ENCODE results near the gene ANKRD16.

DNA sequence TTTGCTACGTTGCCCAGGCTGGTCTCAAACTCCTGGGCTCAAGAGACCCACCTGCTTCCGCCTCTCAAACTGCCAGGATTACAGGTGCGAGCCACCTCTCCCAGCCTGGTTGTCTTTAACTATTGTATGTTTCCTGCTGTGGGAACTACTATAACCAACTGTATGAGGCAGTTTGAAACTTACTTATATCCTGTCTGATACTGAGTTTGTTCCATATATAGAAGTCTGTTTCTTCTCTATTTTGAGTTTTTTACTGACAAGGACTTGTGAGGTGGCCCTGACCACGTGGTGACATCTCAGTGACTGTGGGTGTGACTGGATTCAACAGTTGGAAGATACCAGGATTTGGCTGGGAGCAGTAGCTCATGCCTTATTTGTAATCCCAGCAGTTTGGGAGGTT is 14.5 kb upstream of the ANKRD16 start:
- no peak for TF ChIP-seq CTCF (IDR thresholded peaks at IDR 0.05)
- no peak for TF ChIP-seq POLR2A (IDR thresholded peaks at IDR 0.05)
- TF ChIP-seq EP300 (IDR thresholded peaks at IDR 0.05), result no peak
